Right lobe of liver (tissue), 4 donors: ENCODE results near the gene TGFB1I1.

Source experiments
- CTCF ChIP-seq, 4 donors: fragments of 200-600 bp in 3 of 4; fragments of 450-650 bp in 1 of 4; IDR thresholded peaks; one replicate each; pipeline versions ENCODE4 v1.5.1 to v1.8.0; 2016 to 2022; ENCODE audit warnings: antibody characterized with exemption in 4 of 4, mild to moderate bottlenecking in 2 of 4
- POLR2A ChIP-seq: fragments of 450-650 bp; IDR thresholded peaks from one replicate; pipeline ENCODE4 v1.6.1; 2017; ENCODE audit warnings: antibody characterized with exemption, mild to moderate bottlenecking
- donor health status: DM: no; HTN: no; CAD: no.
- donor health status: DM: no; HTN: no; CAD: no.
- donor health status: DM: no; HTN: yes; CAD: no.

- TF ChIP-seq CTCF (IDR thresholded peaks at IDR 0.05) (no peak), POLR2A (no peak)
Observed at GRCh38 chr16:31466381-31466841, 5.5 kb upstream of the TGFB1I1 start.
